ENCODE measurements around the gene HUWE1. TPM values are rescaled to one million over a fixed set of nuclear protein-coding genes. Genes with fewer than 3 reads are reported as not detected.

HUWE1 gene
- total and polyA plus RNA-seq, 2 of the 13 experiments (the other 11 are each of a cell fraction or from before 2014, with no cell fraction given), result 63.2 to 68.1 TPM

DNA sequence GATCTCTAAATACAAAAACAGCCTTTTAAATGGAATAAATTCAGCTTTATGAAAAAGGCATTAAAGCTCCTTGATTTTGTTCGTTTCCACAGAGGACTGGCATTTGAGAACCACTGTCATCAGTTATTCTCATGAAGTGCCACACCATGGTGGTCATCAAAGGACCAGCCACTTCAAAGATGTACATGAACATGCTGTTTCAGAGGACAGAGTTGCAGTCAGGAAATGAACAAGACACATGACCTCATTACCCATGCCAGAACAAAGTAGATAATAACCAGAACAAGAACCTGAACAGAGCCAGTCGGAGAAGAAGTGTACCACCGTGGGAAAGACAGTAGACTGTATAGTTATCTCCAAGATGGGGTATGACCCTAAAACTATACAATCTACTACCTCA, 129.7 kb downstream of the HUWE1 start:
- WGBS (ENCODE audit: low lambda C conversion rate), result 95% methylated on average over 3 of the region's 3 CpGs
- ATAC-seq, result no peak
- ChIA-PET POLR2A (no interaction called here), CTCF (ENCODE audit: low intra/inter-chr PET ratio, low total read pairs) (no interaction called here)
- Histone ChIP-seq H3K9ac (ENCODE audit: insufficient read depth, low read depth, low read length) (no peak overlapping the region), H3K4me1 (ENCODE audit: insufficient read depth, low read length) (no peaks in the 10 kb centered on the region), H3K79me2 (ENCODE audit: insufficient read depth, low read length) (no peaks in the 10 kb centered on the region), H3K27ac (ENCODE audit: extremely low read length, insufficient read depth, low read length) (no peak overlapping the region), H3K4me3 (replicated peaks in 1 of 3; ENCODE audit: insufficient read depth in 1 of 3, low read depth in 2 of 3, low read length in 3 of 3) (no peak overlapping the region), H4K20me1 (ENCODE audit: insufficient read depth, low read length) (no peaks in the 10 kb centered on the region), H3K4me2 (ENCODE audit: low read depth, low read length) (no peak overlapping the region), H3K27me3 (ENCODE audit: control insufficient read depth in 1 of 2, insufficient read depth in 2 of 2, low read length in 2 of 2) (no peaks in the 10 kb centered on the region), H2AFZ (ENCODE audit: low read length) (no peak overlapping the region), H3K36me3 (replicated peaks in 1 of 2; ENCODE audit: control insufficient read depth in 1 of 2, insufficient read depth in 2 of 2, low read length in 2 of 2) (peaks cover 18 to 70% of the 10 kb centered on the region in 2 experiments), H3K9me3 (ENCODE audit: low read length) (no peaks in the 10 kb centered on the region)
- BruUV-seq (replicated peaks), result no TSS peak
- no peak for DNase-seq (ENCODE audit: low spot score)
- FAIRE-seq, result no peak
- intact Hi-C loops (cut with micrococcal nuclease; ENCODE audit: unreplicated experiment) (no loop called here), in situ Hi-C loops (cut with HindIII; ENCODE audit: extremely low pct_ligation_motif_present, low pct_unique_long_range_greater_than_20kb) (no loop called here)
- TF ChIP-seq RARG (CRISPR knock-in tag; IDR thresholded peaks at IDR 0.05; ENCODE audit: low read depth), result no peak
- TF ChIP-seq, protein P1, sequence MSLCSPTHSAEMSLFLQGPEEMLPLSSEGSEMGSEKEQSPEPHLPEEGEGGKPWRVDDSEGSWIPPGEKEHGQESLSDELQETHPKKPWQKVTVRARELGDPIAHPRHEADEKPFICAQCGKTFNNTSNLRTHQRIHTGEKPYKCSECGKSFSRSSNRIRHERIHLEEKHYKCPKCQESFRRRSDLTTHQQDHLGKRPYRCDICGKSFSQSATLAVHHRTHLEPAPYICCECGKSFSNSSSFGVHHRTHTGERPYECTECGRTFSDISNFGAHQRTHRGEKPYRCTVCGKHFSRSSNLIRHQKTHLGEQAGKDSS (CRISPR knock-in tag; IDR thresholded peaks at IDR 0.05; ENCODE audit: borderline replicate concordance, low read depth), result no peak
- TF ChIP-seq ADNP (CRISPR knock-in tag; IDR thresholded peaks at IDR 0.05), result no peak
- no peak for TF ChIP-seq CBX5 (CRISPR knock-in tag; IDR thresholded peaks at IDR 0.05; ENCODE audit: borderline replicate concordance)
- TF ChIP-seq SMYD3 (CRISPR knock-in tag; IDR thresholded peaks at IDR 0.05), result no peak
- TF ChIP-seq, protein P2, sequence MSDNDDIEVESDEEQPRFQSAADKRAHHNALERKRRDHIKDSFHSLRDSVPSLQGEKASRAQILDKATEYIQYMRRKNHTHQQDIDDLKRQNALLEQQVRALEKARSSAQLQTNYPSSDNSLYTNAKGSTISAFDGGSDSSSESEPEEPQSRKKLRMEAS (IDR thresholded peaks at IDR 0.05), result no peak
- TF ChIP-seq ZNF274 (CRISPR knock-in tag; IDR thresholded peaks at IDR 0.05), result no peak
- TF ChIP-seq NFKBIZ (CRISPR knock-in tag; IDR thresholded peaks at IDR 0.05), result no peak
- TF ChIP-seq, protein P3, sequence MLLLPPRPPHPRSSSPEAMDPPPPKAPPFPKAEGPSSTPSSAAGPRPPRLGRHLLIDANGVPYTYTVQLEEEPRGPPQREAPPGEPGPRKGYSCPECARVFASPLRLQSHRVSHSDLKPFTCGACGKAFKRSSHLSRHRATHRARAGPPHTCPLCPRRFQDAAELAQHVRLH (CRISPR knock-in tag; IDR thresholded peaks at IDR 0.05; ENCODE audit: borderline replicate concordance, low read depth), result no peak
- TF ChIP-seq HCFC1 (IDR thresholded peaks at IDR 0.05; ENCODE audit: low read depth, low read length), result no peak
- TF ChIP-seq, protein P4, sequence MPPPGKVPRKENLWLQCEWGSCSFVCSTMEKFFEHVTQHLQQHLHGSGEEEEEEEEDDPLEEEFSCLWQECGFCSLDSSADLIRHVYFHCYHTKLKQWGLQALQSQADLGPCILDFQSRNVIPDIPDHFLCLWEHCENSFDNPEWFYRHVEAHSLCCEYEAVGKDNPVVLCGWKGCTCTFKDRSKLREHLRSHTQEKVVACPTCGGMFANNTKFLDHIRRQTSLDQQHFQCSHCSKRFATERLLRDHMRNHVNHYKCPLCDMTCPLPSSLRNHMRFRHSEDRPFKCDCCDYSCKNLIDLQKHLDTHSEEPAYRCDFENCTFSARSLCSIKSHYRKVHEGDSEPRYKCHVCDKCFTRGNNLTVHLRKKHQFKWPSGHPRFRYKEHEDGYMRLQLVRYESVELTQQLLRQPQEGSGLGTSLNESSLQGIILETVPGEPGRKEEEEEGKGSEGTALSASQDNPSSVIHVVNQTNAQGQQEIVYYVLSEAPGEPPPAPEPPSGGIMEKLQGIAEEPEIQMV (CRISPR knock-in tag; IDR thresholded peaks at IDR 0.05; ENCODE audit: low read depth), result no peak
- TF ChIP-seq ZNF225 (CRISPR knock-in tag; IDR thresholded peaks at IDR 0.05), result no peak
